Stromal cell of bone marrow (primary cell): ENCODE measurements around the gene ADGRG1.

Experiments used
- DNase-seq: peaks from one replicate; pipeline ENCODE4 v3.0.0-alpha.2; 2012; ENCODE audit warnings: low read depth

The ADGRG1 gene

DNA sequence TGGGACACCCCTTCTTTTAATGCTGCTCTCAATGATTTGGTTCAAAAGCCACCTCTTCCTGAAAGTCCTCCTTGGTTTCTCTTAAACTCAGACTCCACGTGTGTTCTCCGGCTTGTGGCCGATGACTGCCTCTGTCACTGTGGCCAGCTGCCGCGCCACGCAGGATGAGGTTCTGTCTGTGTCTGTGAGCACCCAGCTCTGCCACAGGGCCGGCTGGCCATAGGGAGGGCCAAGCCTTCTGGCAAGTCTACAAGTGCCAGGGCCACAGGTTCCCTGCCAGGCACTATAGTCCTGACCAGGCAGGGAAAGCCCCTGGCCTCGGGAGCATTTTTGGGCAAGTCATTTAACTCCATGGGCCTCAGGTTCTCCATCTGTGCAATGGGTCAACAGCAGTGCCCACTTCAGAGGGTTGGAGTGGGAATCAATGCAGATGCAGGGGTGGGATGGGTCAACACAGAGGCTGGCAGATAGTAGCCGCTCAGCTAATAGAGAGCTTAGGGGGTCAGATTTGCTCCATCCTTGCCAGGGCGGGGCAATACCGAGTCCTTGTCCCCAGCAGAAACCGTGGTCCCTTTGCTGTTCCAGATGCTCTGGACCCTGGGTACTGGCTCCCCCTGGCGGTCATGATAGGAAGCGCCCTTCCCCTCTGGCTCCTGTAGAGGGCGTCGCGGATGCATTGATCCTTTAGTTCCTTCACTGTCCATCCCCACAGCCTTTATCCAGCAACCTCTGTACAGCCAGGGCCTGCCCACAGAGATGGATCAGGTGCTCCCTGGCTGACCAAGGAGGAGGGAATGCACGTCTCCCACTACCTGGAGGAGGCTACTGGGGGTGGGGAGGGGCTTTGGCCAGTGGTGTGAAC lies 20.4 kb downstream of the ADGRG1 start:
- DNase-seq: peak; percentile 43

DNA sequence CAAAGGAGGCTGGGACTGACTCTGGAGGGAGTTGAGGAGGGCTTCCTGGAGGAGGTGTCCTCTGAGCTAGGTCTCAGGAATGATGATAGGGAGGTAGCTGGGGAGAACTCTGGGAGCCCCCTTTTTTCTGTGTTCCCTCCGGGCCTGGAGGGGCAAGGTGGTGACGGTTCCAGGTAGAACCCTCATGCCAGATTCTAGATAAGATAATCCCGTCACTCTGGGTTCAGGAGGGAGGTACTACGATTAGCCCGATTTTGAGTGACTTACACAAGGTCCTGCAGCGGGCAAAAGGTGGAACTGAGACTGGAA lies 21.0 kb downstream of the ADGRG1 start:
- DNase-seq: no peak

DNA sequence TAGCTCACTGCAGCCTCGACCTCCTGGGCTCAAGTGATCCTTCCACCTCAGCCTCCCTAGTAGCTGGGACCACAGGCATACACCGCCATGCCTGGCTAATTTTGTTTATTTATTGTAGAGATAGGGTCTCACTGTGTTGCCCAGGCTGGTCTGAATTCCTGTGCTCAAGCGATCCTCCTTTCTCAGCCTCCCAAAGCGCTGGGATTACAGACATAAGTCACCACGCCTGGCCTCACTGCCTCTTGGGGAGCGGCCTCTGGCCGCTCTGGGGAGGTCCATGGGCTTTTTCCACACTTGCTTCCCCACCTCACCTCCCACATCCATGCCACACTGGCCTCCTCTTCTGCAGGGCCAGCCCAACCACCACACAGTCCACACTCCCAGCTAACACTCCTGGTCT lies 21.4 kb downstream of the ADGRG1 start:
- no peak for DNase-seq

DNA sequence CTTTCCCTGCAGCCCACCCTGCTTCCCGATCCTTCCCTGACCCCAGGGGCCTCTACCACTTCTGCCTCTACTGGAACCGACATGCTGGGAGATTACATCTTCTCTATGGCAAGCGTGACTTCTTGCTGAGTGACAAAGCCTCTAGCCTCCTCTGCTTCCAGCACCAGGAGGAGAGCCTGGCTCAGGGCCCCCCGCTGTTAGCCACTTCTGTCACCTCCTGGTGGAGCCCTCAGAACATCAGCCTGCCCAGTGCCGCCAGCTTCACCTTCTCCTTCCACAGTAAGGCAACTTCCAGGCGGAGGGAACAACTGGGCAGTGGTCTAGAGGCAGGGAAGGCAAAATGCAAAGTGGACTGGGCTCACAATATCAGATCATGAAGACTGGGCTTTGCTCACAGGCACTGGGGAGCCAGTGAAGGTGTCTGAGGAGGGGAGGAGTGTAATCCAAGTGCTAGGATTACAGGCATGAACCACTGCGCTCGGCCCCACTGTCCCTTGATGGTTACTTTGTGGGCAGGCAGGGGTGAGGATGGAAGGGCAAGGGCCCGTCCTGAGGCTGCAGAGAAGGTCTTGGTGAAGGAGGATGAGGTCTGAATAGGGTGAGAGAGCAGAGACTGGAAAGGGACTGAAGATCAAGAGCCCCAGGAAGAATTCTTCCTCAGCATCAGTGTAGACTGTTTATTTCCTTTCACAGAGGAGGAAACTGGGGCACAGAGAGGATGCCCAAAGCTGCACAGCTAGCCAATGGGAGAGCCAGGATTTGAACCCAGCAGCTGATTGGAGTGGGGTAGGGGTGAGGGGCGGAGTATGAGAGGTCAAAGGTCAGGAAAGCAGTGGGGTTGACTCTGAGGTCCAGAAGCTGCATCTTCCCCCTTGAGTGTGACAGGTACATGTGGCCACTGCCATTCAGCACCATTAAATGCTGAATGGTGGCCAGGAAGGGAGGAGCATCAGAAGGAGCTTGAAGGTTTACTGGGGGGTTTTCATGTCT lies 23.2 kb downstream of the ADGRG1 start:
- no peak for DNase-seq

DNA sequence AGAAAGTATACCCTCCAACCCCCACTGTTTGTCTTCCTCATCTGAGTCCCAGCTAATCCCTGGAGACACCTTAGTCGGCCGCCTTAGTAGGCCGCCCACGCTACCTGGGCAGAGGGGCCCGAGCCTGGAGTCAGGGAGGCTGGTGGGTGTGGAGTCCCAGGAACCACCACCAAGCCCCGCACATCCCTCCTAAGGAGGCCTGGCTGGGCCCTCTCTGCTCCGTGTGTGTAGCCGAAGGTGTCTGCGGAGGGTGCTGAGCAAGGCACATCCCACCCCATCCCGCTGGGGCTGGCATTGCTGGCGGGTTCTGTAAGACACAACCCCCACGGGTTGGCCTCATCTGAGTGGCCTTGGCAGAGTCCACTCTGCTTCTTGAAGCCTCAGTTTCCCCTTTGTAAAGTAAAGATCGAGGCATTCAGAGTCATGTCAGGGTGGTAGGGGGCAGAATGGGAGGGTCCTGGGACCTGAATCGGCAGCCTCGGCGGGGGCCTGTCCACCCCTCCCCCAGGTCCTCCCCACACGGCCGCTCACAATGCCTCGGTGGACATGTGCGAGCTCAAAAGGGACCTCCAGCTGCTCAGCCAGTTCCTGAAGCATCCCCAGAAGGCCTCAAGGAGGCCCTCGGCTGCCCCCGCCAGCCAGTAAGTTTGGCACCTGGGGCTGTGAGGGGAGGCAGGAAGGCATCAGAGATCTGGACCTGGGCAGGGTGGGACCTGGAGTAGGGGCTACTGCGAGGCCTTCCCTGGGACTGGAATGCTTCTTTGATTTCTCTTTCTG lies 24.5 kb downstream of the ADGRG1 start:
- no peak for DNase-seq

DNA sequence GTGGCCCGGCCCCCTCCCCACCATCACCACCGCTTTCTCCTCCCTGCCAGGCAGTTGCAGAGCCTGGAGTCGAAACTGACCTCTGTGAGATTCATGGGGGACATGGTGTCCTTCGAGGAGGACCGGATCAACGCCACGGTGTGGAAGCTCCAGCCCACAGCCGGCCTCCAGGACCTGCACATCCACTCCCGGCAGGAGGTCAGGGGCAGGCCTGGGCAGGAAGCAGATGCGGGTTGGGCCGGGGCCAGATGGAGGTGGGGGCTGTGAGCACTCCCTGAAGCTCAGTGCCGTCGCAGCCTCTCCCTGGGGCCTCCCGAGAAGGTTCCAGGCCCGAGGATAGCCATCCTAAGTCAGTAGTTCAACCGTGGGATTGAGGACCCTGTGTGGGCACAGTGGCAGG lies 25.5 kb downstream of the ADGRG1 start:
- DNase-seq: no peak

DNA sequence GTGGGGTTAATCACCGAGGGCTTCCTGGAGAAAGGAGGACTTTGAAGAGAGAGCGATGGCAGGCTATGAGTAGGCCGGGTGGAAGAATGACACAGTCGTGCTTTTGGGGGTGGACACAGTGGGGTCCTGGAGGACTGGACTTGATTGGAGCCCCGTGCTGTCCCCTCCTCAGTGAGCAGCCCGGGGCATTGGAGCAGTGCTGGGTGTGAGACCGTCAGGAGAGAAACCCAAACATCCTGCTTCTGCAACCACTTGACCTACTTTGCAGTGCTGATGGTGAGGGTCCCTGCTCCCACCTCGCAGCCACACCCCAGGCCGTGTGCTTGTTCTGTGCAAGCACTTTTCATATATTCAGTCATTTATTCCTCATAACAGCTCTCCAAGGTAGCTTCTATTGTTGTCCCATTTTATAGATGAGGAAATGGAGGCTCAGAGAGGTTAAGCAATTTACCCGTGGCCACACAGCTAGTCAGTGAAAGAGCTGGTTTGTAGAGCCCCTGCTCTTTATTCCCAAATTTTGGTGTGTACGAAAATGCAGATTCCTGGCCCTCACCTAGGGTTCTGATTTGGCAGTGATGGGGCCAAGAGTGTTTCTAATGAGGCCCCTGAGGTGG lies 28.0 kb downstream of the ADGRG1 start:
- DNase-seq: no peak

DNA sequence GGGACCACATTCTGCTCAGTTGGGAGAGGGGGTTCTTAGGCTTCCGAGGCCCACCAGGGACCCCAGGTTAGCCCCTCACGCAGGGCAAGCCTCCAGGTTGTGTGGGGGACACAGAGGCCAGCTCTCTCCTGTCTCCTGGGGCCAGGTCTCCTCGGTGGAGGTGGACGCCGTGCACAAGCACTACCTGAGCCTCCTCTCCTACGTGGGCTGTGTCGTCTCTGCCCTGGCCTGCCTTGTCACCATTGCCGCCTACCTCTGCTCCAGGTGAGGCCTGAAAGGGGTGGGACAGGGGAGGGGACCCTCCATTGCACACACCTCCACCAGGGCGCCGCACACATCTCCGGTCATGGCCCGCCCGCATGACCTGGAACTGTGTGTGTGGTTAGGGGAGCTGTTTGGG lies 28.8 kb downstream of the ADGRG1 start:
- DNase-seq: no peak

DNA sequence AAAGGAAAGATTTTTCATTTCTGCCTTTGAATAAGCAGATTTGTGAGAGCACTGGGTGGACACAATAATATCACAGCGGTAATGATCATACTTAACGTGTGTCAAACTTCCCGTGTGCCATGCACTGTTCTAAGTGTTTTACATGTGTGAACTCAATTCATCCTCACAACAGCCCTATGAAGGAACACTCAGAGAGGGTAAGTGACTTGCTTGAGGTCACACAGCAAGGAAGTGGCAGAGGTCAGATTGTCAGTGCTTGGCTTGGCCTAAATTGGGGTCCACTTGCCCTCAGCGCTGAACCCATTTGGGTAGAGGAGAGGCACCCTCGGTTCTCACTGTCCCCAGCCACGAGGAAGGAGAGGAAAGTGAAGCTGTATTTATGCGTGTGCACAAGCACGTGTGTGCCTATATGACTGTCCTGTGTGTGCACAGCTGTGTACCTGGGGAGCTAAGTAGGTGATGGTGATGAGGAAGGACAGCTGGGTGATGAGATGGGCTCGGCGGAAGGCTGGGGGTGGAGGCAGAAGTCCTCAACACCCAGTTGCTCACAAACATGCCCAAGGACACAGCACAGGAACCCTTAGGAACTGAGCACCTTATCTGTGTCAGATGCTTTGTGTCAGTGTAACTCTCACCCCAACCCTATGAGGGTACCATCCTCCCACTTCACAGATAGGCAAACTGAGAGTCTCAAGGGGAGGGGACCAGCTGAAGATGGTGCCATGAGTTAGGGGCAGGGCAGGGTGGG lies 29.9 kb downstream of the ADGRG1 start:
- DNase-seq: no peak

DNA sequence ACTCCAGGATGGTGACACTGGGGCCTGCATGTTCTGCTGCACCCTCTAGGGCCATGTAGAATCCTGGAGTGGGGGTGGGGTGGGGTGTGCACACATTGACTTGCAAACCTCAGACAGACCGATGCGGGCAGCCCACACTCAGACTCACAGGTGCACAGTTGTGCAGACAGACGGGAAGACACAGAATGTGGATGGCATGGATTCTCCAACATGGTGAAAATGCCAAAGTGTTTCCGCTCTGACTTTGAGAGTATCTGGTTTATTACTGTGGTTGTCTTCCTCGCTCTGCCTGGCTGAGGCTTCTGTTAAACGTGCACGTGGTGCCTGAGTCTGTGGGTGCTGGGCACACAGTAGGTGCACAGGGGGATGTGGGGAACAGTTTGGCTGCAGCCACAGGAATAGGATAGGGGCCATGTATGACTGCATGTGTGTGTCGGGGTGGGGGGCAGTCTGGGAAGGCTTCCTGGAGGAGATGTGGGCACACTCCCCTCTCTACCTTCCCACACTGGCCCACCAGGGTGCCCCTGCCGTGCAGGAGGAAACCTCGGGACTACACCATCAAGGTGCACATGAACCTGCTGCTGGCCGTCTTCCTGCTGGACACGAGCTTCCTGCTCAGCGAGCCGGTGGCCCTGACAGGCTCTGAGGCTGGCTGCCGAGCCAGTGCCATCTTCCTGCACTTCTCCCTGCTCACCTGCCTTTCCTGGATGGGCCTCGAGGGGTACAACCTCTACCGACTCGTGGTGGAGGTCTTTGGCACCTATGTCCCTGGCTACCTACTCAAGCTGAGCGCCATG lies 30.6 kb downstream of the ADGRG1 start:
- no peak for DNase-seq

DNA sequence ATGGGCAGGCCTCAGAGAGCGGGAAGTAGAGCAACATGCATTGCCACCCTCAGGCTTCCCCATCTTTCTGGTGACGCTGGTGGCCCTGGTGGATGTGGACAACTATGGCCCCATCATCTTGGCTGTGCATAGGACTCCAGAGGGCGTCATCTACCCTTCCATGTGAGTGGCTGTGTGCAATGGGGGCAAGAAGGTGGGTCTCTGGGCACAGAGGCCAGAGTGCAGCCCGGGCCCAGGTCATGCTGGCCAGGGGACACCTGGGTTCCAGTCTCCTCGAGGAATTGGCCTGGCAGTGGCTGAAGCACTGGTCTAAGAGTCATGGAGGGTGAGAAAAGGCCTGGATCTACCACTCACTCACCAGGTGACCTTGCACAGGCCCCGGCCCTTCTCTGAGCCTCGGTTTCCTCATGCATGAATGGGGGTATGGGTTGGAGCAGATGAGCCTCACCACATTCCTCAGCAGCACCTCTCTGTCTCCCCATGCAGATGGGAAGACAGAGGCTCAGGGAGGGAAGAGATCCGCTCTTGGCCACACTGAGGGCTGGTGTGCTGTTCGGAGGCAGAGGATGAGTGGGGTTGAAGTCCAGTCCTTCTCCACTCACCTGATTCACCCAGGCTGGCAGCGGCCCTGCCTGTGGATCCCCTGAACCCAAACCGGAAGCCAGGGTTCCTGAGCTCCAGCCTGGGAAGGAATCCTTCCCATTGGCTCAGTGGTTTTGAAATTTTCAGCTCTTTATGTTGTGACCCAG lies 32.5 kb downstream of the ADGRG1 start:
- DNase-seq: no peak

DNA sequence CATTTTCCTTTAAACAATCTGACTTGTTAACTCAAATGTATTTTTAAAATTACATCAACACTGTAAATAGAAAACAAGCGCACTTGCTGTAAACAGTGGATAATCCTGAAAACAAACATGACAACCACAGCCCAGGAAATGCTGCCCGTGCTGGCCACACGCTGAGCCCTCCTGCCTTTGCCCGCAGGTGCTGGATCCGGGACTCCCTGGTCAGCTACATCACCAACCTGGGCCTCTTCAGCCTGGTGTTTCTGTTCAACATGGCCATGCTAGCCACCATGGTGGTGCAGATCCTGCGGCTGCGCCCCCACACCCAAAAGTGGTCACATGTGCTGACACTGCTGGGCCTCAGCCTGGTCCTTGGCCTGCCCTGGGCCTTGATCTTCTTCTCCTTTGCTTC lies 33.1 kb downstream of the ADGRG1 start:
- no peak for DNase-seq

DNA sequence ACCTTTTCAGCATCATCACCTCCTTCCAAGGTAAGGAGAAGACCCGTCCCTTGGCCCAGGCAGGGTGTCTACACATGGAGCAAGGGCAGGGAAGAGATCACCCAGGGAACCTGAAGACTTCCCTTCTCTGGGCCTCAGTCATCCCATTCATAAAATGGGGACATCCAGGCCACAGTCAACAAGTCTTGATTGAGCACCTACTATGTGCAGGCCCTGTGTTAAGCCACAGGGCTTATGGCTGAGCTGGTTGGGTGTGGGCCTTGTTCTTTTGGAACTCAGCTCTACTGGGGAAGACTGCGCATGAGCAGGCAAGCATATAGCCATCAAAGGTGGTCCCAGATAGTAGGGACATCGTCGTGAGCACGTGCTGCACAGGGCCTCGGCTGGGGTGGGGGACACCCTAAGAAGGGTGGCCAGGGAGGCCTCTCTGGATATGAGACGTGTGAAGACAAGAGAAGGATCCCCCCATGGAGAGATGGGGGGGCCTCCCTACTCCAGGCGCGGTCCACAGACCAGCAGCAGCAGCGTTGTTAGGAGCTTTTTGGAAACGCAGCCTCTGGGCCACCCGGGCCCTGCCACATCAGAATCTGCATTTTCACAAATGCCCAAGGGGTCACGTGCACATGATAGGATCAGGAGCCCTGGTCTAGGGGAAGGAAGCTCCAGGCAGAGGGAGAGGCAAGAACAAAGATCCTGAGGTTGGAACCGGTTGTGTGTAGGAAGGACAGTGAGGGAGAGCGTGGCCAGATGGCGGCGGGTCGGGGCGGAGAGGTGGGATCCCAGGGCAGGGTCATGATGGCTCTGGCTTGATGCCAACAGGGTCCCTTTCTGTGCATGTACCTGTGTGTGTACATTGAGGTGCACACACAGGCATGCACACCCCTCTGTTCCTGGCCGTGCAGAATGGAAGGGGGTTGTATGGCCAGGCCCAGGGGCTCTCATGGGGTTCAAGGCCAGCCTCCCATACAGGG lies 33.8 kb downstream of the ADGRG1 start:
- no peak for DNase-seq

DNA sequence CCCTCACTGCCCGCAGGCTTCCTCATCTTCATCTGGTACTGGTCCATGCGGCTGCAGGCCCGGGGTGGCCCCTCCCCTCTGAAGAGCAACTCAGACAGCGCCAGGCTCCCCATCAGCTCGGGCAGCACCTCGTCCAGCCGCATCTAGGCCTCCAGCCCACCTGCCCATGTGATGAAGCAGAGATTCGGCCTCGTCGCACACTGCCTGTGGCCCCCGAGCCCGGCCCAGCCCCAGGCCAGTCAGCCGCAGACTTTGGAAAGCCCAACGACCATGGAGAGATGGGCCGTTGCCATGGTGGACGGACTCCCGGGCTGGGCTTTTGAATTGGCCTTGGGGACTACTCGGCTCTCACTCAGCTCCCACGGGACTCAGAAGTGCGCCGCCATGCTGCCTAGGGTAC lies 35.0 kb downstream of the ADGRG1 start:
- no peak for DNase-seq

DNA sequence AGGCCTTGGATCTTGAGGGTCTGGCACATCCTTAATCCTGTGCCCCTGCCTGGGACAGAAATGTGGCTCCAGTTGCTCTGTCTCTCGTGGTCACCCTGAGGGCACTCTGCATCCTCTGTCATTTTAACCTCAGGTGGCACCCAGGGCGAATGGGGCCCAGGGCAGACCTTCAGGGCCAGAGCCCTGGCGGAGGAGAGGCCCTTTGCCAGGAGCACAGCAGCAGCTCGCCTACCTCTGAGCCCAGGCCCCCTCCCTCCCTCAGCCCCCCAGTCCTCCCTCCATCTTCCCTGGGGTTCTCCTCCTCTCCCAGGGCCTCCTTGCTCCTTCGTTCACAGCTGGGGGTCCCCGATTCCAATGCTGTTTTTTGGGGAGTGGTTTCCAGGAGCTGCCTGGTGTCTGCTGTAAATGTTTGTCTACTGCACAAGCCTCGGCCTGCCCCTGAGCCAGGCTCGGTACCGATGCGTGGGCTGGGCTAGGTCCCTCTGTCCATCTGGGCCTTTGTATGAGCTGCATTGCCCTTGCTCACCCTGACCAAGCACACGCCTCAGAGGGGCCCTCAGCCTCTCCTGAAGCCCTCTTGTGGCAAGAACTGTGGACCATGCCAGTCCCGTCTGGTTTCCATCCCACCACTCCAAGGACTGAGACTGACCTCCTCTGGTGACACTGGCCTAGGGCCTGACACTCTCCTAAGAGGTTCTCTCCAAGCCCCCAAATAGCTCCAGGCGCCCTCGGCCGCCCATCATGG lies 35.7 kb downstream of the ADGRG1 start:
- DNase-seq: no peak

DNA sequence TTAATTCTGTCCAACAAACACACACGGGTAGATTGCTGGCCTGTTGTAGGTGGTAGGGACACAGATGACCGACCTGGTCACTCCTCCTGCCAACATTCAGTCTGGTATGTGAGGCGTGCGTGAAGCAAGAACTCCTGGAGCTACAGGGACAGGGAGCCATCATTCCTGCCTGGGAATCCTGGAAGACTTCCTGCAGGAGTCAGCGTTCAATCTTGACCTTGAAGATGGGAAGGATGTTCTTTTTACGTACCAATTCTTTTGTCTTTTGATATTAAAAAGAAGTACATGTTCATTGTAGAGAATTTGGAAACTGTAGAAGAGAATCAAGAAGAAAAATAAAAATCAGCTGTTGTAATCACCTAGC lies 36.2 kb downstream of the ADGRG1 start:
- no peak for DNase-seq

DNA sequence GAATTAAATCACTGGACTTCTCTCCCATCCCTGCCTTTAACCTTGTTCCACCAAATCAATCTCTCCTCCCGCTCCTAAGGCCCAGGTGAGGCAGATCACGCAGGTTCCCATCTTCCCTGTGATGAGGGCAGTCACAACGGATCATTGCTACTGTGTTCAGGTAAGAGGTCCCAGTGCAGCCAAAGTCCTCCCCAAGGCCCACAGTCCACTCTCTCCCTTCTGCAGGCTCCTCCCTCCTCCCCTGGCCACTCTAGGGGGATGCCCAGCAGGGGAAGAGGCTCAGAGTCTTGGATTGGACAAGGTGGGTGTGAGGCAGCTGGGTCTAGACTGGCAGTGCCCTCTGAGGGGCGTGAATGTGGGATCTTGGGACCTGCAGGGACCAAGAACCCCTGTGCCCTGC lies 37.1 kb downstream of the ADGRG1 start:
- DNase-seq: no peak
